GM12874 (cell line): Measurements from ENCODE around the gene GAB3.

Experiments used
- CTCF ChIP-seq: IDR thresholded peaks from 2 replicates; pipeline ENCODE4 v1.5.1; 2011; ENCODE audit warnings: low read depth, mild to moderate bottlenecking, control low read depth, low read length, moderate library complexity; ENCODE audit not compliant: insufficient read depth

GAB3 gene

GRCh38 chrX:154742613-154743012, 8.3 kb downstream of the GAB3 start:
- no peak for TF ChIP-seq CTCF

GRCh38 chrX:154739952-154740465, 10.9 kb downstream of the GAB3 start:
- TF ChIP-seq CTCF = no peak

DNA sequence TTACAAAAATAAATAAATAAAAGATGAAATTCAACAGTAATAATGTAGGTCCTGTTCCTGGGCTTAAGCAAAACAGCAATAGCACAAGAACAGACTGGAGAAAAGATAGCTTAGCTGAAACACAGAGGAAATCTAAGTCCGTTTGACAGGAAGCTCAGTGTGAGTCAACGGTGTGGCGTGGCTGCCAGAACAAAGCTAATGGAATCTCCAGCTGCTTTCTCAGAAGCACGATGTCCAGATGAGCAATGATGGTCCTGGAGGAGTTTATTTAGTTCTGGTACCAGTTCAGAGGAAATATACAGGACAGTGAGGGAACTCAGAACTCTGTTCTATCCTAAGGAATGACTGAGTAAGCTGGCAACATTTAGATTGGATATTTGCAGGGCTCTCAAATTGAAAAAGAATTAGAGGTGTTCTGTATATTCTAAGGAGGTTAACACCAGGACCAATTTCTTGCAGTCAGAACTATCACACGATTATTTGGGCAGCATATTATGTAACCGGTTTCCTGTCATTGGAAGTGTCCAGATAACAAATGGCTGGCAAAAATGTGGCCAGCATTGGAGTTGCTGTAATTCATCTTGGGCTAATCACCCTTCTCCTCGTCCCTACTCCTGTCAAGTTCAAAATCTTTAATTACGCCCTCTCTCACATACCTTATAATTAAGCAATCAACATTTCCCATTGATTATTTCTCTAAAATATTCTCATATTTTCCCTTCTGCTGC, 12.7 kb downstream of the GAB3 start:
- no peak for TF ChIP-seq CTCF

- TF ChIP-seq CTCF = no peak
Measured at GRCh38 chrX:154737136-154737535, 13.7 kb downstream of the GAB3 start.

DNA sequence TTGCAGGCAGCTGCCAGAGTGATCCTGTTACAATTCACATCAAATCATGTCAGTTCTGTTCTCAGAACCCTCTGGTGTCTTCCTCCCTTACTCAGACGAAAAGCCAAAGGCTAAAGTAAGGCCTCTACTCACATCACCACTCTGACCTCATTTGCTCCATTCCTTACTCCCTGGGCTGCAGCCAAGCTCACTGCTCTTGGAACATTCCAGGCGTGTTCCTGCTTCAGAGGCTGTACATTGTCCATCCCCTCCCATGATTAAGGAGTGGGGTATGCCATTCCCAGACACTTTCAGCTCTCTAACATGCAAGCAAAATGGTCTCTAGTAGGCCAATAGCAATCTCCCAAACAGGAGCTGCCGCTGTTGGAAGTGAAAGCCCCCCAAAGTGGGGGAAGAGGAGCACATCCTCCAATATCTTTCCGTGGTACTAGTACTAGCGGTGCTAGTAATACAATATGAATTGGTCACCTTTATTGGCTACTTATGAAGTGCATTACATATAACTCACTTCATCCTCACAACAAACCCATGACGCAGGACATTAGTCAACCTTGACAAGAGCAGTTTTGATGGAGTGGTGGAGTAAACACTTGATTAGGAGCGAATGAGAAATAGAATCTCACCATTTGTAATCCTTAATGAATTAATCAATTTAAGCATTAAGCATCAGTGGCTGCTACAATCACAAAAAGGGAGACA, 15.0 kb downstream of the GAB3 start:
- no peak for TF ChIP-seq CTCF

GRCh38 chrX:154734061-154734781, 16.7 kb downstream of the GAB3 start:
- no peak for TF ChIP-seq CTCF

GRCh38 chrX:154733066-154733425, 17.8 kb downstream of the GAB3 start:
- TF ChIP-seq CTCF = no peak
